HepG2 (cell line): Measurements from ENCODE around the gene CLUH. TPM values are rescaled to one million over a fixed set of nuclear protein-coding genes. Genes with fewer than 3 reads are reported as not detected.

ENCODE experiments used
- ARNT2 ChIP-seq: sonication (generic); formaldehyde crosslinking; IDR thresholded peaks from 2 replicates; pipeline ENCODE4 v1.8.0; 2022; ENCODE audit warnings: mild to moderate bottlenecking, low read depth, missing genetic modification reagents, moderate library complexity
- ATRX ChIP-seq: sonication (generic); formaldehyde crosslinking; IDR thresholded peaks from 2 replicates; pipeline ENCODE4 v1.4.0; 2020; ENCODE audit warnings: missing genetic modification reagents, borderline replicate concordance
- CHD4 ChIP-seq: fragments of 200-600 bp; sonication (generic); IDR thresholded peaks from 2 replicates; pipeline ENCODE4 v1.7.0; 2017; ENCODE audit warnings: mild to moderate bottlenecking, low read length, borderline replicate concordance
- MAF1 ChIP-seq: sonication (generic); formaldehyde crosslinking; IDR thresholded peaks from 2 replicates; pipeline ENCODE4 v1.5.0; 2020; ENCODE audit warnings: missing genetic modification reagents, borderline replicate concordance
- MED1 ChIP-seq: sonication (generic); formaldehyde crosslinking; IDR thresholded peaks from 2 replicates; pipeline ENCODE4 v1.4.0; 2020; ENCODE audit warnings: missing genetic modification reagents
- NONO ChIP-seq, 2 experiments: fragments of 450-650 bp in 1 of 2; sonication (generic) in 1 of 2; formaldehyde crosslinking in 1 of 2; IDR thresholded peaks in 1 of 2; conservative IDR thresholded peaks in 1 of 2; 2 replicates each; pipeline versions ENCODE4 v1.6.1 to v1.8.0; 2017 to 2022; ENCODE audit warnings: mild to moderate bottlenecking in 1 of 2, missing genetic modification reagents in 1 of 2, moderate library complexity in 1 of 2
- RBM39 ChIP-seq: fragments of 200-400 bp; formaldehyde crosslinking; IDR thresholded peaks from one replicate; pipeline ENCODE4 v1.6.1; 2018; ENCODE audit warnings: antibody characterized with exemption, mild to moderate bottlenecking, low read depth, low read length; ENCODE audit not compliant: poor library complexity, severe bottlenecking
- SALL1 ChIP-seq: sonication (generic); formaldehyde crosslinking; IDR thresholded peaks from 2 replicates; pipeline ENCODE4 v1.8.0; 2022; ENCODE audit warnings: mild to moderate bottlenecking, missing genetic modification reagents
- SATB2 ChIP-seq: sonication (generic); formaldehyde crosslinking; IDR thresholded peaks from 2 replicates; pipeline ENCODE4 v1.5.0; 2020; ENCODE audit warnings: missing genetic modification reagents
- STAG1 ChIP-seq: sonication (generic); formaldehyde crosslinking; IDR thresholded peaks from 2 replicates; pipeline ENCODE4 v1.4.0; 2020; ENCODE audit warnings: missing genetic modification reagents
- ZBTB25 ChIP-seq: IDR thresholded peaks from 2 replicates; pipeline ENCODE4 v1.6.1; 2018; ENCODE audit warnings: missing genetic modification reagents
- ZFY ChIP-seq: sonication (generic); formaldehyde crosslinking; IDR thresholded peaks from 2 replicates; pipeline ENCODE4 v1.4.0; 2020; ENCODE audit warnings: missing genetic modification reagents
- ZNF33A ChIP-seq: sonication (generic); formaldehyde crosslinking; IDR thresholded peaks from 2 replicates; pipeline ENCODE4 v1.5.1; 2020; ENCODE audit warnings: missing genetic modification reagents, mild to moderate bottlenecking, moderate library complexity, borderline replicate concordance
- ZNF614 ChIP-seq: IDR thresholded peaks from 2 replicates; pipeline ENCODE4 v1.6.1; 2018; ENCODE audit warnings: missing biosample characterization, missing genetic modification reagents, inconsistent platforms, borderline replicate concordance
- ZNF674 ChIP-seq: sonication (generic); formaldehyde crosslinking; IDR thresholded peaks from 2 replicates; pipeline ENCODE4 v1.5.0; 2020; ENCODE audit warnings: low read depth, mild to moderate bottlenecking, missing genetic modification reagents
- ZNF775 ChIP-seq: sonication (generic); formaldehyde crosslinking; IDR thresholded peaks from 2 replicates; pipeline ENCODE4 v1.4.0; 2020; ENCODE audit warnings: missing genetic modification reagents, mild to moderate bottlenecking, moderate library complexity, borderline replicate concordance
- ZNF816 ChIP-seq: sonication (generic); formaldehyde crosslinking; IDR thresholded peaks from 2 replicates; pipeline ENCODE4 v1.8.0; 2022; ENCODE audit warnings: missing genetic modification reagents, mild to moderate bottlenecking, borderline replicate concordance
- ZSCAN31 ChIP-seq: sonication (generic); formaldehyde crosslinking; IDR thresholded peaks from 2 replicates; pipeline ENCODE4 v1.5.0; 2020; ENCODE audit warnings: low read depth, mild to moderate bottlenecking, missing genetic modification reagents
- polyA plus RNA-seq, 8 experiments: library from polyadenylated mRNA; depleted of rRNA in 3 of 8; stranded (reverse) in 7 of 8; unstranded in 1 of 8; fragments of >200 nt; fragmentation: Illumina TruSeq in 4 of 8; extraction: Trizol in 4 of 8; gene quantifications; 2 replicates each; pipeline versions ENCODE4 v1.2.1 to v1.2.3, GENCODE V29; 2011 to 2016; ENCODE audit warnings: low read depth in 4 of 8, missing spikeins in 1 of 8, mixed read lengths in 1 of 8; ENCODE audit not compliant: insufficient read depth in 1 of 8
- total RNA-seq, 5 experiments: library from RNA; depleted of rRNA; stranded (reverse); fragments of >200 nt; fragmentation: Illumina TruSeq; extraction: Trizol; gene quantifications; 2 replicates each; pipeline ENCODE4 v1.2.3, GENCODE V29; 2016; ENCODE audit warnings: low read depth in 1 of 5
- TF ChIP-seq, protein P1 (sequence below): IDR thresholded peaks from 2 replicates; pipeline ENCODE4 v1.6.1; 2016; ENCODE audit warnings: missing compliant biosample characterization, missing genetic modification reagents, borderline replicate concordance
- TF ChIP-seq, protein P2 (sequence below): IDR thresholded peaks from 2 replicates; pipeline ENCODE4 v1.6.1; 2016; ENCODE audit warnings: low read depth, control low read depth
- TF ChIP-seq, protein P3 (sequence below): sonication (generic); formaldehyde crosslinking; IDR thresholded peaks from 2 replicates; pipeline ENCODE4 v1.4.0; 2020; ENCODE audit warnings: missing genetic modification reagents

Gene CLUH
- total and polyA plus RNA-seq, 2 of the 13 experiments (the other 11 are each of a cell fraction or from before 2014, with no cell fraction given), result 30.9 to 60.5 TPM

DNA sequence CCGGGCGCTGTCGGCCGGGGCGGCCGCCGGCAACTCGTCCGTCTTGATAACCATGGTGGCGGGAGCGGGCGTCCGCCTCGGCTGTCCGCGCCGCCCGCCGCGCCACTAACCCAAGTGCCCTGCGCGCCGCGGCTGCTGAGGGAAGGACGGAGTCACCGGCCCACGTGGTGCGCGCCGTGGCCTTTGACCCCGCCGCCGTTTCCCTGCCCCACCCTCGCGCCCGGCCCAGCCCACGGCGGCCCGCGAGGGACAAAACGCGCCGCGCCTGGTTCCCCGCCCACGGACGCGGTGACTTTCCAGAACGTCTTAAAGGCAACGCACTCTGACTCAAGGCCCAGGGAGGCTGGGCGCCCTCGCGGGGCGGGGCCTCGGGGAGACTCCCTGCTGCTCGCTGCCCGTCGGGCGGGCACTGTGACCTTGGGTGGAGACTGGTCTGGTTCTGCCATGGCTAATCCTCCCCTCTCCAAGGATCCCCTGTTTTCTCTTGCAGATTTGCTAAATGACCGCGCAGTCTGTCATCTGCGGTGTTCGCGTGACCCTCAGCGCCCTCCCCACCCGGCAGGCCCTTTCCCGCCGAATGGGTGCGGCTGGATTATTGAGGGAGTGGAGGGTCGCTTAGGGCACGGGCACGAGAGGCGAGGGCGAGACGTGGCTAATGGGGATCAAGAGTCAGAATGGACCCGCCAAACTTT, at the start of gene CLUH (continued):
- TF ChIP-seq ATRX (CRISPR knock-in tag) (no peak), CHD4 (no peak), ZNF674 (CRISPR knock-in tag) (no peak), RBM39 (peak; percentile 73), MAF1 (0 out of 2 replicates have a peak, but pooled peaks have one; percentile 73), ZNF775 (CRISPR knock-in tag) (no peak), STAG1 (CRISPR knock-in tag) (no peak), ZBTB25 (CRISPR knock-in tag) (peak; percentile 54; the same call in 1 of the 2 replicates), ZNF33A (CRISPR knock-in tag) (no peak), ZNF816 (CRISPR knock-in tag) (peak; percentile 63; the same call in 1 of the 2 replicates), MED1 (CRISPR knock-in tag) (peak; percentile 60; the same call in 1 of the 2 replicates), SALL1 (peak; percentile 76), ZNF614 (CRISPR knock-in tag) (0 out of 2 replicates have a peak, but pooled peaks have one; percentile 32), ARNT2 (CRISPR knock-in tag) (peak; percentile 78), NONO (IDR thresholded peaks at IDR 0.05) (no peak), NONO (CRISPR knock-in tag; conservative IDR thresholded peaks at IDR 0.05) (0 out of 2 replicates have a peak, but pooled peaks have one; percentile 30), ZFY (peak; percentile 66; the same call in 1 of the 2 replicates), ZSCAN31 (CRISPR knock-in tag) (peak; percentile 65), SATB2 (CRISPR knock-in tag) (no peak)
- TF ChIP-seq, protein P1, sequence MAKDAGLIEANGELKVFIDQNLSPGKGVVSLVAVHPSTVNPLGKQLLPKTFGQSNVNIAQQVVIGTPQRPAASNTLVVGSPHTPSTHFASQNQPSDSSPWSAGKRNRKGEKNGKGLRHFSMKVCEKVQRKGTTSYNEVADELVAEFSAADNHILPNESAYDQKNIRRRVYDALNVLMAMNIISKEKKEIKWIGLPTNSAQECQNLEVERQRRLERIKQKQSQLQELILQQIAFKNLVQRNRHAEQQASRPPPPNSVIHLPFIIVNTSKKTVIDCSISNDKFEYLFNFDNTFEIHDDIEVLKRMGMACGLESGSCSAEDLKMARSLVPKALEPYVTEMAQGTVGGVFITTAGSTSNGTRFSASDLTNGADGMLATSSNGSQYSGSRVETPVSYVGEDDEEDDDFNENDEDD (CRISPR knock-in tag), result peak; percentile 90
- TF ChIP-seq, protein P2, sequence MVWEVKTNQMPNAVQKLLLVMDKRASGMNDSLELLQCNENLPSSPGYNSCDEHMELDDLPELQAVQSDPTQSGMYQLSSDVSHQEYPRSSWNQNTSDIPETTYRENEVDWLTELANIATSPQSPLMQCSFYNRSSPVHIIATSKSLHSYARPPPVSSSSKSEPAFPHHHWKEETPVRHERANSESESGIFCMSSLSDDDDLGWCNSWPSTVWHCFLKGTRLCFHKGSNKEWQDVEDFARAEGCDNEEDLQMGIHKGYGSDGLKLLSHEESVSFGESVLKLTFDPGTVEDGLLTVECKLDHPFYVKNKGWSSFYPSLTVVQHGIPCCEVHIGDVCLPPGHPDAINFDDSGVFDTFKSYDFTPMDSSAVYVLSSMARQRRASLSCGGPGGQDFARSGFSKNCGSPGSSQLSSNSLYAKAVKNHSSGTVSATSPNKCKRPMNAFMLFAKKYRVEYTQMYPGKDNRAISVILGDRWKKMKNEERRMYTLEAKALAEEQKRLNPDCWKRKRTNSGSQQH (CRISPR knock-in tag), result peak; percentile 85
- TF ChIP-seq, protein P3, sequence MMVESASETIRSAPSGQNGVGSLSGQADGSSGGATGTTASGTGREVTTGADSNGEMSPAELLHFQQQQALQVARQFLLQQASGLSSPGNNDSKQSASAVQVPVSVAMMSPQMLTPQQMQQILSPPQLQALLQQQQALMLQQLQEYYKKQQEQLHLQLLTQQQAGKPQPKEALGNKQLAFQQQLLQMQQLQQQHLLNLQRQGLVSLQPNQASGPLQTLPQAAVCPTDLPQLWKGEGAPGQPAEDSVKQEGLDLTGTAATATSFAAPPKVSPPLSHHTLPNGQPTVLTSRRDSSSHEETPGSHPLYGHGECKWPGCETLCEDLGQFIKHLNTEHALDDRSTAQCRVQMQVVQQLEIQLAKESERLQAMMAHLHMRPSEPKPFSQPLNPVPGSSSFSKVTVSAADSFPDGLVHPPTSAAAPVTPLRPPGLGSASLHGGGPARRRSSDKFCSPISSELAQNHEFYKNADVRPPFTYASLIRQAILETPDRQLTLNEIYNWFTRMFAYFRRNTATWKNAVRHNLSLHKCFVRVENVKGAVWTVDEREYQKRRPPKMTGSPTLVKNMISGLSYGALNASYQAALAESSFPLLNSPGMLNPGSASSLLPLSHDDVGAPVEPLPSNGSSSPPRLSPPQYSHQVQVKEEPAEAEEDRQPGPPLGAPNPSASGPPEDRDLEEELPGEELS (CRISPR knock-in tag), result peak; percentile 52; the same call in 1 of the 2 replicates
